Measurements from ENCODE around the gene PLEKHA4. TPM values are rescaled to one million over a fixed set of nuclear protein-coding genes. Genes with fewer than 3 reads are reported as not detected.

PLEKHA4 gene
- total and polyA plus RNA-seq, 10 of the 15 experiments (the other 5 are each of a cell fraction or from before 2014, with no cell fraction given) = 0.13 to 10.0 (median 6.4) TPM; not detected in 1

DNA sequence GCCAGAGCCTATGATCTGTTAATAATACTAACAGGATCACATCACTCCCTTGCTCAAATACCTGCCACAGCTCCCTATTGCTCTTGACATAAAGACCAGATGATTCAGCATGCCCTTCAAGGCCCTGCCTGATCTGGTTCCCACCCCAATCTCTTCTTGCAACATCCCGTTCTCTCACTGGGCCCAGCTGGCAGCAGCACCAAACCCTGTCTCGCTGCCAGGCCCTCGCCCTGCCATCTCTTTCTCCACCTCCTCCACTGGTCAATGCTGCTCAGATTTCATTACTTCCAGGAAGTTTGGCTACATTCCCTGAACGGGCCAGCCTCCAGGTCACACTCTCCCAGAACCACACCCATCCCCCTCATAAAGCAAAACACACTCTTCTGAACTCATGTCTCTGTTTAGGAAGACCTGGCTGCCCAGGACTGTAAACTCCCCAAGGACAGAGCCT lies 49.0 kb downstream of the PLEKHA4 start:
- no peak overlapping the region for H2AFZ ChIP-seq (ENCODE audit: control insufficient read depth, low read depth, low read length)
- no peak overlapping the region for H3K4me2 ChIP-seq (ENCODE audit: control insufficient read depth, insufficient read depth)
- H4K20me1 ChIP-seq (ENCODE audit: control insufficient read depth, insufficient read depth) = no peaks in the 10 kb centered on the region
- H3K4me1 ChIP-seq (ENCODE audit: control insufficient read depth, insufficient read depth, low read length) = peaks cover 12% of the 10 kb centered on the region; the same call in 1 of the 2 replicates
- no peak for DNase-seq (ENCODE audit: low read depth, low spot score)
- in situ Hi-C loops (cut with MboI) = no loop called here
- intact Hi-C loops (cut with micrococcal nuclease; ENCODE audit: unreplicated experiment) = no loop called here
- ChIA-PET SMC1A (ENCODE audit: uncharacterized antibody, unreplicated experiment) (no interaction called here), RAD21 (ENCODE audit: unreplicated experiment) (no interaction called here), POLR2A (no interaction called here), CTCF (no interaction called here)
- H3K27me3 ChIP-seq (replicated peaks in 1 of 2; ENCODE audit: control insufficient read depth in 2 of 2, insufficient read depth in 2 of 2, low read length in 1 of 2) = no peaks in the 10 kb centered on the region
- no peak for FAIRE-seq
- no TSS peak for BruUV-seq (replicated peaks)
- H3K9ac ChIP-seq (ENCODE audit: control insufficient read depth, insufficient read depth, low read length) = no peak overlapping the region
- no peak overlapping the region for H3K4me3 ChIP-seq
- no peaks in the 10 kb centered on the region; the same call in 2 of the 3 replicates for H3K9me3 ChIP-seq (replicated peaks; ENCODE audit: control insufficient read depth, insufficient read depth, low read length)
- ATAC-seq = no peak
- H3K36me3 ChIP-seq (ENCODE audit: control insufficient read depth in 2 of 2, insufficient read depth in 2 of 2, low read length in 1 of 2) = no peaks in the 10 kb centered on the region
- H3K79me2 ChIP-seq (ENCODE audit: control insufficient read depth, insufficient read depth, low read length) = no peaks in the 10 kb centered on the region
- H3K27ac ChIP-seq (ENCODE audit: control insufficient read depth, insufficient read depth) = no peak overlapping the region
- 66% methylated on average over 4 of the region's 4 CpGs for WGBS (ENCODE audit: insufficient coverage, insufficient replicate concordance, low lambda C conversion rate, missing lambda C conversion rate)
- TF ChIP-seq SMAD5 (IDR thresholded peaks at IDR 0.05; ENCODE audit: low read depth) (no peak), MEF2B (IDR thresholded peaks at IDR 0.05; ENCODE audit: partially characterized antibody, poor library complexity, severe bottlenecking) (no peak), ETV6 (conservative IDR thresholded peaks at IDR 0.05 in 1 of 2, IDR thresholded peaks at IDR 0.05 in 1 of 2; ENCODE audit: borderline replicate concordance in 1 of 2, low read depth in 1 of 2) (no peak), HDAC6 (IDR thresholded peaks at IDR 0.05; ENCODE audit: unreplicated experiment) (no peak), ZSCAN29 (IDR thresholded peaks at IDR 0.05) (no peak), CHD4 (IDR thresholded peaks at IDR 0.05) (no peak), TCF12 (IDR thresholded peaks at IDR 0.05; ENCODE audit: low read depth, low read length) (no peak)
- TF ChIP-seq, protein P1, sequence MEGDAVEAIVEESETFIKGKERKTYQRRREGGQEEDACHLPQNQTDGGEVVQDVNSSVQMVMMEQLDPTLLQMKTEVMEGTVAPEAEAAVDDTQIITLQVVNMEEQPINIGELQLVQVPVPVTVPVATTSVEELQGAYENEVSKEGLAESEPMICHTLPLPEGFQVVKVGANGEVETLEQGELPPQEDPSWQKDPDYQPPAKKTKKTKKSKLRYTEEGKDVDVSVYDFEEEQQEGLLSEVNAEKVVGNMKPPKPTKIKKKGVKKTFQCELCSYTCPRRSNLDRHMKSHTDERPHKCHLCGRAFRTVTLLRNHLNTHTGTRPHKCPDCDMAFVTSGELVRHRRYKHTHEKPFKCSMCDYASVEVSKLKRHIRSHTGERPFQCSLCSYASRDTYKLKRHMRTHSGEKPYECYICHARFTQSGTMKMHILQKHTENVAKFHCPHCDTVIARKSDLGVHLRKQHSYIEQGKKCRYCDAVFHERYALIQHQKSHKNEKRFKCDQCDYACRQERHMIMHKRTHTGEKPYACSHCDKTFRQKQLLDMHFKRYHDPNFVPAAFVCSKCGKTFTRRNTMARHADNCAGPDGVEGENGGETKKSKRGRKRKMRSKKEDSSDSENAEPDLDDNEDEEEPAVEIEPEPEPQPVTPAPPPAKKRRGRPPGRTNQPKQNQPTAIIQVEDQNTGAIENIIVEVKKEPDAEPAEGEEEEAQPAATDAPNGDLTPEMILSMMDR (IDR thresholded peaks at IDR 0.05 in 2 of 3, conservative IDR thresholded peaks at IDR 0.05 in 1 of 3; ENCODE audit: control insufficient read depth in 2 of 3, extremely low read depth in 1 of 3, insufficient read depth in 1 of 3, low read depth in 3 of 3, low read length in 3 of 3) = no peak
- TF ChIP-seq, protein P2, sequence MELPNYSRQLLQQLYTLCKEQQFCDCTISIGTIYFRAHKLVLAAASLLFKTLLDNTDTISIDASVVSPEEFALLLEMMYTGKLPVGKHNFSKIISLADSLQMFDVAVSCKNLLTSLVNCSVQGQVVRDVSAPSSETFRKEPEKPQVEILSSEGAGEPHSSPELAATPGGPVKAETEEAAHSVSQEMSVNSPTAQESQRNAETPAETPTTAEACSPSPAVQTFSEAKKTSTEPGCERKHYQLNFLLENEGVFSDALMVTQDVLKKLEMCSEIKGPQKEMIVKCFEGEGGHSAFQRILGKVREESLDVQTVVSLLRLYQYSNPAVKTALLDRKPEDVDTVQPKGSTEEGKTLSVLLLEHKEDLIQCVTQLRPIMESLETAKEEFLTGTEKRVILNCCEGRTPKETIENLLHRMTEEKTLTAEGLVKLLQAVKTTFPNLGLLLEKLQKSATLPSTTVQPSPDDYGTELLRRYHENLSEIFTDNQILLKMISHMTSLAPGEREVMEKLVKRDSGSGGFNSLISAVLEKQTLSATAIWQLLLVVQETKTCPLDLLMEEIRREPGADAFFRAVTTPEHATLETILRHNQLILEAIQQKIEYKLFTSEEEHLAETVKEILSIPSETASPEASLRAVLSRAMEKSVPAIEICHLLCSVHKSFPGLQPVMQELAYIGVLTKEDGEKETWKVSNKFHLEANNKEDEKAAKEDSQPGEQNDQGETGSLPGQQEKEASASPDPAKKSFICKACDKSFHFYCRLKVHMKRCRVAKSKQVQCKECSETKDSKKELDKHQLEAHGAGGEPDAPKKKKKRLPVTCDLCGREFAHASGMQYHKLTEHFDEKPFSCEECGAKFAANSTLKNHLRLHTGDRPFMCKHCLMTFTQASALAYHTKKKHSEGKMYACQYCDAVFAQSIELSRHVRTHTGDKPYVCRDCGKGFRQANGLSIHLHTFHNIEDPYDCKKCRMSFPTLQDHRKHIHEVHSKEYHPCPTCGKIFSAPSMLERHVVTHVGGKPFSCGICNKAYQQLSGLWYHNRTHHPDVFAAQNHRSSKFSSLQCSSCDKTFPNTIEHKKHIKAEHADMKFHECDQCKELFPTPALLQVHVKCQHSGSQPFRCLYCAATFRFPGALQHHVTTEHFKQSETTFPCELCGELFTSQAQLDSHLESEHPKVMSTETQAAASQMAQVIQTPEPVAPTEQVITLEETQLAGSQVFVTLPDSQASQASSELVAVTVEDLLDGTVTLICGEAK (IDR thresholded peaks at IDR 0.05; ENCODE audit: borderline replicate concordance) = no peak
- TF ChIP-seq, protein P3, sequence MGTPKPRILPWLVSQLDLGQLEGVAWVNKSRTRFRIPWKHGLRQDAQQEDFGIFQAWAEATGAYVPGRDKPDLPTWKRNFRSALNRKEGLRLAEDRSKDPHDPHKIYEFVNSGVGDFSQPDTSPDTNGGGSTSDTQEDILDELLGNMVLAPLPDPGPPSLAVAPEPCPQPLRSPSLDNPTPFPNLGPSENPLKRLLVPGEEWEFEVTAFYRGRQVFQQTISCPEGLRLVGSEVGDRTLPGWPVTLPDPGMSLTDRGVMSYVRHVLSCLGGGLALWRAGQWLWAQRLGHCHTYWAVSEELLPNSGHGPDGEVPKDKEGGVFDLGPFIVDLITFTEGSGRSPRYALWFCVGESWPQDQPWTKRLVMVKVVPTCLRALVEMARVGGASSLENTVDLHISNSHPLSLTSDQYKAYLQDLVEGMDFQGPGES (IDR thresholded peaks at IDR 0.05) = no peak
